ENCODE data around the gene KRT82.

Gene KRT82

GRCh38 chr12:52407918-52408317 is 1.8 kb upstream of the KRT82 start:
- no peak for DNase-seq

GRCh38 chr12:52404951-52405350 is 1.2 kb downstream of the KRT82 start:
- no peak for DNase-seq

DNA sequence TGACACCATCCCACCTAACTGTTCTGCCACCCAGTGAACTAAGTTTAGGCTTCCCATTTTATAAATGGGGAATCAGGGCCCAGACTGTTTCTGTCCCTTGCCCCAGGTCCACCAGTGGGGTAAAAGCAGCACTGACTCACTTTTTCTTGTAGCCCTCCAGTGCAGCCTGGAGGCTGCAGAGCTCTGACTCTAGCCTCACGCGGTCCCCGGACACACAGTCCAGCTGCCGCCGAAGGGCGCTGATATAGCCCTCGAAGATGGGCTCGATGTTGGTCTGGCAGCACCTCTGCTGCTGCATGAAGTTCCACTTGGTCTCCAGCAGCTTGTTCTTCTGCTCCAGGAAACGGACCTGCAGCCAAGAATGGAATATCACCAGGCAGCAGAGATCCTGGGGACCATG is 2.6 kb downstream of the KRT82 start:
- DNase-seq, result no peak

DNA sequence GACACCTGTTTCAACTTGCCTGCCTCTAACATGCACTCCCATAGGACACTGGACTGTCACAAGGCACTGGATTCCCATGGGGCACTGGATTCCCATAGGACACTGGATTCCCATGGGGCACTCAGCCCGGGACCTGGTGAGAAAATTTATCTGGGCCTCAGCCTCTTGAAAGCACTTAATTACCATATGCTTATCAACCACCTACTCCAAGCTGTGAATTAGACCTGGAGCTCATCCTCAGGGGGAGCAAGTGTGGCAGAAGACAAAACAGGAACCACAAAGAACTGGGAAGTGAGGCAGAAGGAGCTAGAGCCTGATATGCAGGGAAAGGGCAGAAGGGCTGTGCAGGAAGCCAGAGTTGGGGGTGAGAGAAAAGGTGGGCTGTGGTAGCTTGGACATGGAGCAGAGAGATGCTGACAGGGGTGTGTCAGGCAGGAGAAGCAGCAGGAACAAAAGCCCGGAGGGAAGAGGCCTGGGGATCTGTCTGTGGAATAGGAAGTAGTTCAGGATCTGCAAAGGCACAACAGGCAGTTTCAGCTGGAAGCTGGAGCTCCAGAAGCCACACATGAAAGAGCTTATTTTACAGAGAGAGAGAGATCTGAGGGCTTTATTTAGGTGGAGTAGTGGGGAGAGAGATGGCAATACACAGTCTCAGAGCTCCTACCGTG is 3.1 kb downstream of the KRT82 start:
- no peak for DNase-seq

DNA sequence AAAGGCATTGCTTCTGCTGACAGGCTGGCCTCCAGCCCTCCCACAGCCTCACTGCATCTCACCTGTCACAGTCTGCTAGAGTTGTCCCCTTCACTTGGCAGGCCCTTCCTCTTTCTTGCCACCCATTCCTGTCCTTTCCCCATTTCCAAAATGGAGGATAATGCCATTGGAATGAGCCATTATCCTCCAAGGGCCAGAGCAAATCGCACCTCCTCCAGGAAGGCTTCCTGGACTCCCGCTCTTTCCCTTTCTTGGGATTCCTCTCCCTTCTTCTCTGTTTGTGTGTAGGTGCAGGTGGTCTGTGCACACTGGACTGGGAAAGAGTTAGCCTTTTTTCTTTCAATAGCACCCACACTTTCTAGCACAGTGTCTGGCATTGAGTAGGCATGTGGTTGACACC is 3.8 kb downstream of the KRT82 start:
- DNase-seq, result no peak

GRCh38 chr12:52401926-52402325 is 4.2 kb downstream of the KRT82 start:
- DNase-seq, result no peak

DNA sequence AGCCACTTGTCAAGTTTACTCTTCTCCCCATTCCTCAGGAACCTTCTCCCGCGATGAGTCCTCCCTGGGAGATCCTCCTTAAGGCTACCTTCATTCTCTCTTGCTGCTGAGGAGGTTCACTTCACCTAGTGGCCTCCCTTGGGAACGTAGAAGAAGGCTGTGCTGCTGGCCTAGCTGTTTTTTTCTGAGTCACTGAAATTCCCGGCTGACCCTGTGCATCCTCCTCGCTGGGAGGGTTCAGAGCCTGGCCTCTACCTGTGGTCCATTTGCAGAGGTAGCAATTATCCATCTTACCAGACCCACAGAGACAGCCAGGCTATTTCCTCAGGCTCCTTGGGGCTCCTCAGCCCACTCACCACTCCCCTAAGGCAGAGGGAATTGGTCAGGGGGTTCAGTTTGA is 4.6 kb downstream of the KRT82 start:
- no peak for DNase-seq

DNA sequence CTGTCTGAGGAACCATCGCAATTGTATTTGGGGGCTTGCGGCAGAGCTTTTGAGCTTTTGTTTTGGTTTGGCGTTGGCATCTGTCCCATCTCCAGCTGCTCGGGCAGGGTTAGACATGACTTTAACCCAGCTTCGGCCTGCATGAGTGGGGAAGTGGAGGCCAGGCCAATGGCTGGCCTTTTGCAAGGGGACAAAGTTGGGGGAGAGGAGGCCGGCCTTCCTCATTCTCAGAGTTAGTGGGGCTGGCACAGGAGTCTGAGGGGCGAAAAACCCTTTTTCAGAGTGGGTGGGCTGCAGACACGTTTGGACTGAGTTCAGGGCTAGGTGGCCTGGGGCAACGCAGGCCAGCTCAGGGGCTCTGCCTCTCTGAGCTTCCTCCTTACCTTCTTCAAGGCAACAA is 5.2 kb downstream of the KRT82 start:
- no peak for DNase-seq

DNA sequence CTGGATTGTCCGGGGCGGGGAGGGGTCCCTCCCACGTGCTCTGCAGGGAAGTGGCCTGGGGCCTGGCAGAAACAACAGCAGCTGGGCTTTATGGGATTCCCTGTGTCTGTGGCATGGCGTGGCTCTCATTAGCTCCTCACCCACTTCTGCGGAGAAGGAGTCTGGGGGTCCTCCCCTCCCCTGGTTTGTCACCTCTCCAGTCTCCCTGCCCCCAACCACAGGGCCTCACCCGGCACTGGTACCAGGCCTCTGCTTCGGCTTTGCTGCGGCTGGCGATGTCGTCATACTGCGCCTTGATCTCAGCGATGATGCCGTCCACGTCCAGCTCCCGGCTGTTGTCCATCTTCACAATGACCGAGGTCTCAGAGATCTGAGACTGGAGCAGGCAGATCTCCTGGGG is 6.4 kb downstream of the KRT82 start:
- DNase-seq, result no peak

DNA sequence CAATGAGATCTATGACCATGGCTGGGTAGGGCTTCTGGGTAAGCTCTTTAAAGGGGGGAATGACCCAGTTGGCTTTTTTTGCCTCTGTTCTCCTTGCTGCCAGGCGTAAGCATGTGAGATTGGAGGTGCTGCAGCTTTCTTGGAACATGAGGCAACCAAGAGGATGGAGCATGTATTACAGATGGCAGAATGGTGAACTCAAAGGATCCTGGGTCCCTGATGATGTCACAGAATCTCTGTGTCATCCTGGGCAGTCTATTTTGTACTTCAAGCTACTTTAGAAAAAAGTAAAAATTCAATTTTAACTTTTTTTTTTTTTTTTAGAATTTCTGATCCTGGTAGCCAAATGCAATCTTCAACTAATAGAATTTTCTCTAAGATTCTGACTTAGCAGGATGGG is 8.0 kb downstream of the KRT82 start:
- no peak for DNase-seq

- no peak for DNase-seq
Observed at GRCh38 chr12:52396656-52397055, 9.5 kb downstream of the KRT82 start.

GRCh38 chr12:52395761-52396434 is 10.2 kb downstream of the KRT82 start:
- no peak for DNase-seq

- no peak for DNase-seq
Observed at GRCh38 chr12:52394836-52395405, 11.2 kb downstream of the KRT82 start.

DNA sequence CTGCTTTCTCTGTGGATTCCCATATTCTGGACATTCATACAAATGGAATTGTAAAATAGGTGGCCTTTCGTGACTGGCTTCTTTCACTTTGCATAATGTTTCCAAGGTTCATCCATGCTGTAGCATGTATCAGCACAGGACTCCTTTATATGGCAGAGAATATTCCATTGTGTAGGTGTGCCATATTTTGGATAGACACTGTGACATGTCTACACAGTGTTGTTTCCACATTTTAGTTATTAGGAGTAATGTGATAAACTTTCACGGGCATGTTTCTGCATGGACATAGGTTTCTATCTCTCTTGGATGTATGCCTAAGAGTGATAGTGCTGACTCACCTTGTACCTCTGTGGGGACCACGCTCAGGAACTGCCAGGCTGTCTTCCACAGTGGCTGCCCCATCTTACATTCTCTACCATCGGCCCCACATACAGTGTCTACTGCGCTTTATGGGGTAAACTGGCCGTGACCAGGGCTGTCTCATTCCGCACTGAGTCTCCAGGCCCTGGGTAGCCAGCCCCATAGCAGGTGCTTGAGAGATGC is 13.6 kb downstream of the KRT82 start:
- DNase-seq, result no peak

- no peak for DNase-seq
Observed at GRCh38 chr12:52391618-52392002, 14.5 kb downstream of the KRT82 start.

GRCh38 chr12:52390739-52391617 is 15.2 kb downstream of the KRT82 start:
- no peak for DNase-seq

DNA sequence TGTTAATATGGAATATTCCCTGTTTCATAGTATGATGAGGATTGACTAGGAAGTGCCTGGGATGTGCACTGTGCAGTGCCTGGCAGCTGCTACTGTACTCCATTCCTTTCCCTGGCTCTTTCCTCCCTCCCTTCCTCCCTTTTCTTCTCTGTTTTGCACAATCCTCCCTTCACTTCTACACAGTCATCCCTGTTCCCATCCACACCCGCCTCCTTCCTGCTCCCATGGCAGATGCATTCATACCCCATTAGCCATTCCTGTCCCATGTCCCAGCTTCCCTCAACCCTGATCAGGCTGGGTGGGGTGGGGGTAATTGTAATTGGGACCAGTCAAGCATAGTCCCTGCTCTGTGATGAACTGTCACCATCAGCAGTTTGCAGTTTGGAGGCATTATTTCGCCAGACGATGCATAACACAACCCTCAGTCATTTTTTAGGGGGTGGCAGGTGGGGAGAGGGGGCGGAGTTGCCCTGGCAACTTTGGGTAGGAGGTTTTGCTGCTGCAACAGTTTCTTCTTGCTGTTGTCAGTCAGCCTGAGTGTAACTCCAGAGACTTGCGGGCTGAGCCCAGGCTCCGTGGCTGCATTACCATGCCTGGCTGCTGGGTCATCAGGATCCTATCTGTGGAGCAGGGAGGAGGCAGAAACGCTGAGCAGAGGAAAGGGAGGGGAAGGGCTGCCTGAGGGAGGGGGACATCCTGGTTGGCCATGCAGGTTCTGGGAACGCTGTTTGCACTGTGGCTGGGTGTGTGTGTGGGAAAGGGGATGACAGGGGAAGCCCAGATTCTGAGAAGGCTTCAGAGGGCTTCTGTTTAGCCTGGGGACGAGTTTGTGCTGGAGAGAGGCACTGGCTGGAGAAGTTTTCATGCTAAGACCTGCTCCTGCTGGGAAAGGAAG is 16.6 kb downstream of the KRT82 start:
- no peak for DNase-seq

DNA sequence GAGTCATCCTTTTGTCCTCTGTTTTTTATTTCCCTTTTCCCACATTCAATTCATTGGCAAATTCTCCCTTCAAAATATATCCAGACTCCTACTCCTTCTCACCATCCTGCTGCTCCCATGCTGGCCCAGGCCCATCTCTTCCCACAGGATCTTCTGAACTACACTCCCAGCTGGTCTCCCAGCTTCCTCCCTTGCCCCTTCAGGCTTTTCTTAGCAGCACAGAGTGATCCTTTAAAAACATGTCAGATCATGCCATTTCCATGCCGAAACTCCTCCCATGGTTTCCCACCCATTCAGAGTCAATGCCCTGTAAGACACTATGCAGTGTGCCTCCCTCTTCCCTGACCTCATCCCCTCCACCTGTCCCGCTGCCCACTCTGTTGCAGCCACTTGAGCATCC is 18.3 kb downstream of the KRT82 start:
- no peak for DNase-seq

GRCh38 chr12:52385226-52385702 is 20.9 kb downstream of the KRT82 start, which contains the start of gene KRT84:
TSS of gene KRT84 (minus strand) at chr12:52385652. CDS start at chr12:52385585, 67 bp downstream.
- DNase-seq, result no peak

DNA sequence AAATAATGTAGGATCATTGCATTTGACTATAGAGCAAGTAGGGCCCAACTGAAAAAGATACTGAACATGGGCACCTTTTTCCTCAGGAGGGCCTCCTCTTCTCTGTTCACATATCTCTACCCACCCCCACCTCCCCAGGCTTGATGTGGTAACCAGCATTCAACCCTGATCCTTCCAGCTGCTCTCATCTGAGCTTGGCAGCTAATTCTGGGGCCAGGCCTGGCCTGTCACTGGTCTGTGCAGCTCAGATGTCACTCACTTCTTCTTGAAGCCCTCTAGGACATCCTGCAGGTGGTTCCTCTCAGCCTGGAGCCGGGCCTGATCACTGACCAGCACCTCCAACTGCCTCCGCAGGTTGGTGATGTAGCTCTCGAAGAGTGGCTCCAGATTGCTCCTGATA is 22.8 kb downstream of the KRT82 start:
- DNase-seq, result no peak

DNA sequence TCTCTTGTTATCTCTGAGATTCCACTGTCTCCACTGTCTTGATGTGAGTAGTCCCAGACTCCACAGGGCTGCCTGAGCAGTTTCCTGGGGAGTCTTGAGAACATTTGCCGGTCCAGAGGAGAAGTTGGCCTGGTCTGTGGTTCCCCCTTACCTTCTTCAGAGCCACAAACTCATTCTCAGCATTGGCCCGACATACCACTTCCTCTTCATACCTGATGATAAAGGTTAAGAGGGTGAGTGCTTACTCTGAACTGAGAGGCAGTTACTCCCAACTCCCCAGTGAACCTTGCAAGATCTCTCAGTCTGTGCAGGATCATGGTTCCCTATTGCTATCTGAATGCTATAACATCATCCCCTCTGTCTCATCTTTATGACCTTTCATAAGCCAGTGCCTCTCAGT is 23.3 kb downstream of the KRT82 start:
- DNase-seq, result no peak

DNA sequence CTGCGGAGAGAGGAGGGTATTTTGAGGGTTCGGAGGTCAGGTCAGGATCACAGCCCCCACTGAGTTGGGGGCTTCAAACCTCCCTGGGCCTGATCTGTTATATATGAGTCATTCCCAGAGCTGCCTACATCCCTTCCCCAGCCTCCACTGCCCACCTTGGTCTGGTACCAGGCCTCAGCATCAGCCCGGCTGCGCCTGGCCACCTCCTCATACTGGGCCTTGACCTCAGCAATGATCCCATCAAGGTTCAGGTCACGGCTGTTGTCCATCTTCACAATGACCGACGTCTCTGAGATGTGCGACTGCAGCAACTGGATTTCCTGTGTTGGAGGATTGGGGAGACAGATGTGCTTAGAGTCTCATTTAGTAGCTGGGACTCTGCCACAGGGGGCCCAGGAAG is 24.9 kb downstream of the KRT82 start:
- DNase-seq, result no peak

All from MV-4-11 (cell line).